ENCODE measurements around the gene KDR.
A peak's percentile ranks its signal among the peaks of the same experiment; 100 is the strongest.

KDR gene

DNA sequence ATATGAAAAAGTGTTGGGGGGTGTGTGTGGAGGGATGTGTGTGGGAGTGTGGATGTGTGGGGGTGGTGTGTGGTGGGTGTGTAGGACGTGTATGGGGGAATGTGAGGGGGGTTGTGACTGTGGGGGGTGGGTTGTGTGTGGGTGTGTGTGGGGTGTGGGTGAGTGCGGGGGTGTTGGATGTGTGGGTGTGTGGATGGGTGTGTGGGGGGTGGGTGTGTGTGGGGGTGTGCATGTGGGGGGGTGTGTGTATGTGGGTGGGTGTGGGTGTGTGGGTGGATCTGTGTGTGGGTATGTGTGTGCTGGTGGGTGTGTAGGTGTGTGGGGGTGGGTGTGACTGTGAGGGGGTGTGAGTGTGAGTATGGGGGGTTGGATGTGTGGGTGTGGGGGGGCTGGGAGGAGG, 47.8 kb downstream of the KDR start:
- no peak for TF ChIP-seq Cebpa-rat (IDR thresholded peaks at IDR 0.05)
- no peak overlapping the region for H3K9ac ChIP-seq
- H3K27ac ChIP-seq, result no peak overlapping the region
- no peak overlapping the region for H3K4me3 ChIP-seq
- no peaks in the 10 kb centered on the region for H3K36me3 ChIP-seq
- no peaks in the 10 kb centered on the region for H4K20me1 ChIP-seq
- H3K4me2 ChIP-seq, result no peak overlapping the region
- no peaks in the 10 kb centered on the region for H3K27me3 ChIP-seq
- H3K9me3 ChIP-seq (replicated peaks in 1 of 11), result no peaks in the 10 kb centered on the region
- peaks cover 0 to 17% (median 9%) of the 10 kb centered on the region in 10 experiments; a peak in 11 of 20 replicates for H3K4me1 ChIP-seq

DNA sequence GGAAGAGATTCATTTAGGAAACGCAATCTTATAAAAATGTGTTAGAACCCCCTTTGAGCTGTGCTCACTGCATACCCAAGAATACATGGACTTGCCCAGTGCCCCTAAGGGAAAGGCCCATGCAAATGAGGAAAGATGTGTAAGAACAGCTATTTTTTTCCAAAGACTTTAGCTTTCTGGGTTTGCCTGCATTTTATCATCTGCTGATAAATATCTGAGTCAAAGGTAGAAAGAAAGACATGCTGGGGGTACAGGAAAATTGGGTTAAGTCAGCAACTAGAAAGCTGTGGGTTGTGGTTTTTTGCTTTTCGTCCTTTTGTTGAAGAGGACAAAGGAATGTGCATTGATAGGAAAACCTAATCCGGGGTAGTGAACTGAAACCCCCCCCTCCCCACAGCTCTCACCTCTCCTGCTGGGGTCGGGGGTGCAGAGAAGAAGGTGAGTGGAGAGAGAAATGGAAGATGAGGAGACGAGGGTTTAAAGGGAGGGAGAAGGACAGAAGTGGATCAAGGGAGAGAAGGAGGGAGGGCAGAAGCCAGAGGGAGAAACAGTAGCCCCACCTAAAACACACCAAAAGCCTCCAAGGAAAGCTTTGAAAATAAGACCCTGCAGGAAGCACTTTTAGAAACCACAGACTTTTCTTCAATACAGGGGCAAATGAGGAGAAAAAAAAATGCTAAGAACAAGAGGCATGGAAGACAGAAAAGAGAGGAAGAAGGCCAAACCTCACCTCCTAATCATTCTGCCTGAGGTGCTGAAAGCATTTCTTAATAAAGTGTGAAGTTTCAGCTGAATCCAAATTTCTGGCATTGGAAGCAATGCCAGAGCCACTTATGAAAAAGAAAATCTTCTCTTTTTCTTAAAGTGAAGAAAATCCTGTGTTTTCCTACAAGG, 49.3 kb downstream of the KDR start:
- Histone ChIP-seq H3K27me3 (no peaks in the 10 kb centered on the region), H3K4me3 (no peak overlapping the region), H3K36me3 (no peaks in the 10 kb centered on the region), H3K9ac (no peak overlapping the region), H3K4me2 (peak overlapping the region in 7 of 11 experiments; percentile 17 to 55 (median 35); a peak in 12 of 22 replicates), H3K4me1 (peaks cover 0 to 17% (median 9%) of the 10 kb centered on the region in 10 experiments; a peak in 11 of 20 replicates), H3K27ac (no peak overlapping the region), H3K9me3 (replicated peaks in 1 of 11) (no peaks in the 10 kb centered on the region), H4K20me1 (no peaks in the 10 kb centered on the region)
- TF ChIP-seq Cebpa-rat (IDR thresholded peaks at IDR 0.05), result no peak

DNA sequence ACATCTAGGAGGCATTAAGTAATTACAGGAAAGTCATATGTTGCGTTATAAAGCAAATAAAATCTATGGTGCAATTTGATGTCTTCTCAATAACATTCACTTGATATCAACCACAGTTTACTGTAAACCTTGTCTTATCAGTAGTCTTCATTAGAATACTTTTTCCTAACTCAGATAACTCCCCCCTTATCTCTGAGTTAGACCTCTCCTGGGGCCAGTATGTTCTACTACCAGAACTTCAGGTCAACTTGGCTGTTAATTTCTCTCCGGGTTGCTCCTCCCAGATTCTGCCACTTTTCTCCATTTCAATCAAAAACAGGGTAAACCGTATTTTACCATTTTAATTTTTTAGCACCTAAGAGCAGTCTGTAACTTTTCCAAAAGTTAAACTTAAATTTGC, 50.0 kb downstream of the KDR start:
- Histone ChIP-seq H3K36me3 (no peaks in the 10 kb centered on the region), H3K27ac (no peak overlapping the region), H3K9me3 (replicated peaks in 1 of 11) (no peaks in the 10 kb centered on the region), H4K20me1 (no peaks in the 10 kb centered on the region), H3K4me3 (no peak overlapping the region), H3K9ac (no peak overlapping the region), H3K4me1 (peaks cover 0 to 12% (median 8%) of the 10 kb centered on the region in 10 experiments; a peak in 11 of 20 replicates), H3K4me2 (peak overlapping the region in 4 of 11 experiments; percentile 21 to 55 (median 44); a peak in 5 of 22 replicates), H3K27me3 (no peaks in the 10 kb centered on the region)
- TF ChIP-seq Cebpa-rat (IDR thresholded peaks at IDR 0.05), result no peak

DNA sequence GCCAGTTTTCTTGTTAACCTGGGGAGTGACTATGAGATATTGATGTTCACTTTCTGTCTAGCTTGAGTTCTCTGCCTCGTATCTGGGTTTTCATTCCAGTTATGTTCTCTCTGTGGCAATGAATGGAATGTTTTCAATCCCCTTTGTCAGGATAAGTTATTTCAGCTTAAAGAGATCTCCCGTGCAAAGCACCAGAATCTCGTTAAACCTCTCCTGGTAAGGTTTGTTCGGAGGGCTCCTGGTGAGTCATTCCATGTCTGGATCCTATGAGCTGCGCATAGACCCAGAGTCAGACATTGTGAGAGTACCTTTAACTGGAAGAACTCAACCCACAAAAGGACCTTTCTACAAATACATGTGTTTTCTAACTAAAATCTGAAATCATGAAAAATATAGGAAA, 51.0 kb downstream of the KDR start:
- no peaks in the 10 kb centered on the region for H4K20me1 ChIP-seq
- no peak overlapping the region for H3K4me3 ChIP-seq
- no peak overlapping the region for H3K4me2 ChIP-seq
- no peak overlapping the region for H3K27ac ChIP-seq
- no peaks in the 10 kb centered on the region for H3K9me3 ChIP-seq (replicated peaks in 1 of 11)
- no peak overlapping the region for H3K9ac ChIP-seq
- TF ChIP-seq Cebpa-rat (IDR thresholded peaks at IDR 0.05), result no peak
- no peaks in the 10 kb centered on the region for H3K27me3 ChIP-seq
- H3K36me3 ChIP-seq, result no peaks in the 10 kb centered on the region
- peaks cover 0 to 11% (median 8%) of the 10 kb centered on the region in 10 experiments; a peak in 12 of 20 replicates for H3K4me1 ChIP-seq

DNA sequence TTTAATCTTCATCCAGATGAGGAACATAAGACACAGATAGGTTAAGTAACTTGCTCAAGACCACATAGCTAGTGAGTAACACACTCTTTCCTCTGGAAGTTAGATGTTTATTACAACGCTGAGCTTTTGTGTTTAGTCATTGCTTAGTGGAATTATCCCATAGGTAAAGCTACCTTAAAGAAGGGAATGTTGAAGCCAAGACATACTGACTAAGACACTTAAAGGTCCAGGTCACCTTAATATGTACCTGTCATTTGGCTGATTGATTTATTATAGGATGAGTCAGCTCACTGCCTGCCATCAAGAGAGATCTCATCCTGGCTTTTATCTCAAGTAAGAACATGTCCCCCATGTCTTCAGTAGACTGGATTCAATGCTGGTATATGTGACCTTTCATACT, 53.4 kb downstream of the KDR start:
- Histone ChIP-seq H3K9me3 (replicated peaks in 1 of 11) (no peaks in the 10 kb centered on the region), H3K4me1 (peaks cover 0 to 11% (median 8%) of the 10 kb centered on the region in 10 experiments; a peak in 13 of 20 replicates), H3K4me2 (no peak overlapping the region), H3K9ac (no peak overlapping the region), H3K36me3 (no peaks in the 10 kb centered on the region), H3K27me3 (no peaks in the 10 kb centered on the region), H3K27ac (no peak overlapping the region), H3K4me3 (no peak overlapping the region), H4K20me1 (no peaks in the 10 kb centered on the region)
- TF ChIP-seq Cebpa-rat (IDR thresholded peaks at IDR 0.05), result no peak

DNA sequence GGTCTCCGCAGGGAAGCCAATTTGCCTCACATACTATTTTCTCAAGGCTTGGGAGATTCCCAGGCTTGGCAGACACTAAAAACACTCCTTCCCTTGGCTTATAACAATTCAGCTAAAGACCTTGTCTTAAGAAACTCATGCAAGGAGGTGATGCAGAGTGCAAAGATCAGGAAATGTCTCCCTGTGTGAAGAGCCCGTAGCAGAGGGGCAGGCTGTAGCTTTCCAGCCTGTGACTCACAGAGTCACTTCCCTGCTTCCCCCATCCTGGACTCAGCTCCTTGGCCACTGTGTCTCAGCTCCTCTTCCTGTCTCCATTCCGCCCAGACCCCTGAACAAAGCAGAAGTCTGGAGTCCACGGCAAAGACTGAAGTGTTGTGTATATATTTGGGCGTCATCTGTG, 56.1 kb downstream of the KDR start:
- no peak overlapping the region for H3K4me3 ChIP-seq
- TF ChIP-seq Cebpa-rat (IDR thresholded peaks at IDR 0.05), result no peak
- H4K20me1 ChIP-seq, result no peaks in the 10 kb centered on the region
- H3K36me3 ChIP-seq, result no peaks in the 10 kb centered on the region
- H3K9ac ChIP-seq, result no peak overlapping the region
- peaks cover 0 to 7% (median 0%) of the 10 kb centered on the region in 10 experiments; a peak in 2 of 20 replicates for H3K4me1 ChIP-seq
- no peaks in the 10 kb centered on the region for H3K9me3 ChIP-seq (replicated peaks in 1 of 11)
- peak overlapping the region in 3 of 11 experiments; percentile 15 to 21 (median 20); a peak in 2 of 22 replicates for H3K4me2 ChIP-seq
- no peak overlapping the region; a peak in 1 of 22 replicates for H3K27ac ChIP-seq
- H3K27me3 ChIP-seq, result no peaks in the 10 kb centered on the region

DNA sequence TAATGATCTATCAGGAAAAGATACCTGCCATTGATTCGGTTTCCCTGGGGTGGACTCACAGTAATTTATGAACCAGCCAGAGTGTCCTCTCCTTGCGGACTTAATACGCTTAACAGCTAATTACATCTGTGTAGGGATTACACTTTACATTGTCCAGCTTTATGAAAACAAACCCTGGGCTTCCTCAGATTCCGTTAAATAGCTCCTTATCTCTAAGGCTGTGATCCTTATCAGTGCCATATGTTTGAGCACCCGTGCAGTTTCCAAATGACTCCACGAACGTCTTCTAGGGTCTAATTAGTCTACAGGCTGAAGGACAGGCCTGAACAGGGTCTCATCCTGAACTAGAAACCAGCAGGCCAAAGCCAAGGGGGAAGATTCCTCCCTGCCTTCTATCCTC, 56.9 kb downstream of the KDR start:
- no peaks in the 10 kb centered on the region for H4K20me1 ChIP-seq
- H3K27me3 ChIP-seq, result no peaks in the 10 kb centered on the region
- no peaks in the 10 kb centered on the region for H3K9me3 ChIP-seq (replicated peaks in 1 of 11)
- no peak overlapping the region for H3K4me3 ChIP-seq
- peaks cover 0 to 7% (median 0%) of the 10 kb centered on the region in 10 experiments; a peak in 2 of 20 replicates for H3K4me1 ChIP-seq
- no peak overlapping the region for H3K9ac ChIP-seq
- no peak for TF ChIP-seq Cebpa-rat (IDR thresholded peaks at IDR 0.05)
- H3K27ac ChIP-seq, result no peak overlapping the region
- no peaks in the 10 kb centered on the region for H3K36me3 ChIP-seq
- H3K4me2 ChIP-seq, result no peak overlapping the region

DNA sequence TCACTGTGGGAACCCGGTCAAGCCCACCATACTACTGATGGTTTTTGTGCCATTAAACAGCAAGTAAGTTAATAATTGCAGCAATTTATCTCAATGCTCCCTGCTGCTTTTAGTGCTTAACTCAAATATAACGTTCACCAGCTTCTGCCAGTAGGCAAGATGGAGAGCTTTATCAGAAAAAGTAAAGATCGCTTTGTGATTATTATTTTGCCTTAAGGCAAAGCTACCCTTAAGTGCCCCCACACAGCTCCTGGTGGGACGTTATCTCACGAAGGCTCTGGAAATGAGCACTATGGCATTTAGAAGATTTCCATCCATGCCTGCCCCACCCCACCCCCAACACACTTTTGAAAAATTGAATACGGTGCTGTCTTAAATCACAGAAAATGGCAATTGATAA, 59.4 kb downstream of the KDR start:
- no peak overlapping the region for H3K27ac ChIP-seq
- no peaks in the 10 kb centered on the region for H3K36me3 ChIP-seq
- no peaks in the 10 kb centered on the region for H4K20me1 ChIP-seq
- H3K9me3 ChIP-seq (replicated peaks in 1 of 11), result peaks cover 0 to 10% (median 0%) of the 10 kb centered on the region in 11 experiments; a peak in 2 of 22 replicates
- no peak for TF ChIP-seq Cebpa-rat (IDR thresholded peaks at IDR 0.05)
- H3K4me2 ChIP-seq, result no peak overlapping the region
- H3K4me1 ChIP-seq, result peaks cover 0 to 7% (median 0%) of the 10 kb centered on the region in 10 experiments; a peak in 2 of 20 replicates
- H3K4me3 ChIP-seq, result no peak overlapping the region
- no peaks in the 10 kb centered on the region for H3K27me3 ChIP-seq
- H3K9ac ChIP-seq, result no peak overlapping the region

DNA sequence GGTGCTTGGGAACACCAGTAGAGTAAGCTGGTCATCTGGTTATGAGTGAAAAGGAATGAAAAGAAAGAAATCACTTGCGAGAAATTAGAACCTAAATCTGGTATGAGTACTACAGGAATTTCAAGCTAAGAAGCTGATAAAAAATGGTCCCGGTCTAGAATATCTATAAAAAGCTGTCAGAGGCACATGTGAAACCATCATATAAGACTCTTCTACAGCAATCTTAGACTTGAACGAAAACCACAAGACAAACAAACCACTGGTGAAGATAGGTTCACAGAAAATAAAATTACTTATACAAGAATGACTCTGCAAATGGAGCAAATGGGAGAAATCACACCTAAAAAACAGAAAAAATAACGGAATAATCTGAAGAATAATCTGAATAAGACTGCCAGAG, 69.9 kb downstream of the KDR start:
- no peak for TF ChIP-seq Cebpa-rat (IDR thresholded peaks at IDR 0.05)
- Histone ChIP-seq H3K27me3 (no peaks in the 10 kb centered on the region), H4K20me1 (no peaks in the 10 kb centered on the region), H3K4me2 (no peak overlapping the region), H3K4me1 (no peaks in the 10 kb centered on the region), H3K4me3 (no peak overlapping the region), H3K36me3 (no peaks in the 10 kb centered on the region), H3K9me3 (replicated peaks in 1 of 11) (peaks cover 0 to 4% (median 0%) of the 10 kb centered on the region in 11 experiments; a peak in 2 of 22 replicates), H3K27ac (no peak overlapping the region), H3K9ac (no peak overlapping the region)

All from BLaER1 treated with 17β-estradiol and CSF1 and Interleukin-3, amounts not matched to agents 10 nM and 100 nM (cell line).